Measurements from ENCODE around the gene MITF. TPM values are rescaled to one million over a fixed set of nuclear protein-coding genes. Genes with fewer than 3 reads are reported as not detected.

MITF gene
- polyA plus RNA-seq, 4 donors, result 0.22 to 2.2 (median 1.6) TPM

- no peak for DNase-seq
- WGBS, 3 donors, result 85 to 90% (median 90%) methylated on average over 5 of the region's 5 CpGs
- no peak for FAIRE-seq
- no peak overlapping the region for H3K4me3 ChIP-seq (ENCODE audit: low read depth in 1 of 3, low read length in 3 of 3)
- no peaks in the 10 kb centered on the region for H3K27me3 ChIP-seq (ENCODE audit: control insufficient read depth in 3 of 3, insufficient read depth in 3 of 3, low read length in 3 of 3)
- H3K36me3 ChIP-seq (ENCODE audit: control insufficient read depth in 3 of 3, insufficient read depth in 2 of 3, low read depth in 1 of 3, low read length in 3 of 3), result no peaks in the 10 kb centered on the region
- H3K9me3 ChIP-seq (ENCODE audit: control insufficient read depth in 2 of 2, insufficient read depth in 1 of 2, low read depth in 1 of 2, low read length in 1 of 2), result peaks cover 0 to 2% of the 10 kb centered on the region in 2 donors
- no peaks in the 10 kb centered on the region for H3K4me1 ChIP-seq (ENCODE audit: control insufficient read depth in 3 of 3, insufficient read depth in 2 of 3, low read depth in 1 of 3, low read length in 2 of 3)
- H3K27ac ChIP-seq (ENCODE audit: low read depth in 1 of 3, low read length in 2 of 3), result no peak overlapping the region
Measured at GRCh38 chr3:69777582-69777967, 38.3 kb downstream of the MITF start.

DNA sequence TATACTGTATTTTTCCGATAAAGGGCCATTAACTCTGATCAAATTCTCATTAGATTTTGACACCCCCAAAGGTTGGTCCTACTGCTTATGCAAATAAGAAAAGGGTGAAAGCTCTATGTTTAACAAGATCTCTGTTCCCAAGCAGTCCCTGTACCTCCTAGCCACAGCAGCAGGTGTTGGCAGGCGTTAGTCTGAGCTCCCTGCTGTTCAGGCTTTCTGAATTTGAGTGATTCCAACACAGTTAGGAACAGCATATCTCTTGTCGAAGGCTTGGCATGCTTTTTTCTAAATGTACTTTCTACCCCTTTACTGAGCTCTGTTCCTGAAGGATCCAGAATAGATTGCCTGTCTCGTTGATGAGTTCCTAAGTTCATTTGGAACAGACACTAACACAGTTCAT, 42.3 kb downstream of the MITF start:
- 55 to 76% (median 60%) methylated on average over 4 of the region's 4 CpGs for WGBS, 3 donors
- Histone ChIP-seq H3K4me3 (ENCODE audit: low read depth in 1 of 3, low read length in 3 of 3) (no peak overlapping the region), H3K4me1 (ENCODE audit: control insufficient read depth in 3 of 3, insufficient read depth in 2 of 3, low read depth in 1 of 3, low read length in 2 of 3) (no peaks in the 10 kb centered on the region), H3K27ac (ENCODE audit: low read depth in 1 of 3, low read length in 2 of 3) (no peak overlapping the region), H3K9me3 (ENCODE audit: control insufficient read depth in 2 of 2, insufficient read depth in 1 of 2, low read depth in 1 of 2, low read length in 1 of 2) (no peaks in the 10 kb centered on the region), H3K36me3 (ENCODE audit: control insufficient read depth in 3 of 3, insufficient read depth in 2 of 3, low read depth in 1 of 3, low read length in 3 of 3) (no peaks in the 10 kb centered on the region), H3K27me3 (ENCODE audit: control insufficient read depth in 3 of 3, insufficient read depth in 3 of 3, low read length in 3 of 3) (no peaks in the 10 kb centered on the region)
- no peak for DNase-seq
- no peak for FAIRE-seq

DNA sequence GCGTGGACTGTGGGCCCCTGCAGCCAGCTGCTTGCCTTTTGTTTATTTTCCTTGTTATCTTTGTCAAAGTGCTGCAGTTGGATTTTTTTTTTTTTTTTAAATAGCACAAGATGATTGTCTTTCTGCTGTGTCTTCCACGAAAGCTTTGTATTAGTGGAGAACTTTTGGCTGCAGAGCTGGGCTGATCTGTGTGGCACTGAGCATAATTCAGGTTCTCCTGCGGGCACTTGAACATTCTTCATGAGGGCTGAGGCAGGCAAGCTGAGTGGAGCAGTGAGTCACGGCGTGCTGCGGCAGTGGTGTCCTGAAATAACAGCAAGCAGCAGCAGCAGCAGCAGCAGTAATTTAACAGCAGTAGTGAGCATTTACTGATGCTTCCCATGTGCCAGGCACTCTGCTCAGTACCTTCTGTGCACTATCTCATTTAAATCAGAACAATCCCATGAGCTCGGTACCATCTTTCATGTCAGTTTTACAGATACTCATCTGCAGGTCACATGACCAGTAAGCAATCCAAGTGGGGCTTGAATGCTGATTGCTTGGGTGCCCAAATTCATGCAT, 45.8 kb downstream of the MITF start:
- 44 to 52% (median 49%) methylated on average over 7 of the region's 7 CpGs for WGBS, 3 donors
- Histone ChIP-seq H3K9me3 (ENCODE audit: control insufficient read depth in 2 of 2, insufficient read depth in 1 of 2, low read depth in 1 of 2, low read length in 1 of 2) (no peaks in the 10 kb centered on the region), H3K27me3 (ENCODE audit: control insufficient read depth in 3 of 3, insufficient read depth in 3 of 3, low read length in 3 of 3) (no peaks in the 10 kb centered on the region), H3K36me3 (ENCODE audit: control insufficient read depth in 3 of 3, insufficient read depth in 2 of 3, low read depth in 1 of 3, low read length in 3 of 3) (no peaks in the 10 kb centered on the region), H3K27ac (ENCODE audit: low read depth in 1 of 3, low read length in 2 of 3) (no peak overlapping the region), H3K4me3 (ENCODE audit: low read depth in 1 of 3, low read length in 3 of 3) (no peak overlapping the region), H3K4me1 (ENCODE audit: control insufficient read depth in 3 of 3, insufficient read depth in 2 of 3, low read depth in 1 of 3, low read length in 2 of 3) (peaks cover 0 to 2% (median 0%) of the 10 kb centered on the region in 3 donors)
- DNase-seq (no peak), FAIRE-seq (no peak)

DNA sequence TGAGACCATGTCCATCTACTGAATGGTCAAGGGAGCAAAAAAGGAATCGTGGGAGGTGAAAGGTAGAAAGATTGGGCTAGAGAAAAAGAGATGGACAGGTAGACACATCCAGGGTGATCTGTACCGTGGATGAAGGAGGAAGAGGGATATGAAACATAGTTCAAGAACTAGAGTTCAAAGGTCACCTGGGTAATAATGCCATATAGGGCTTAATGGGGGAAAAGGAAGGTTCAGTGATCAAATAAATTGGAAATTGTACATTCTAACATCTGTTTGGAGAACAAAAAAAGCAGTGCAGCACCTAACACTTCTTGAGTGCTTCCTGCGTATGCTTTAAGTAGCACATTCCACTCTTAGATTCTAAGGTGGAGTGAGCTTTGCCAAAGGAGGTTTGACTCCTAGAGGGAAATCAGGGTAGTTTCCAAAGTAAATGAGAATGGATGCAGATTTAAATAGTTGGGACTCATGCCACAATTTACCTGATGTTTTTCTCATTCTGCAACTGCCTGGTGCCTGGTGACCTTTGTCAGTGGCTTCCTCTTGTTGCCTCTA, 46.6 kb downstream of the MITF start:
- Histone ChIP-seq H3K4me3 (ENCODE audit: low read depth in 1 of 3, low read length in 3 of 3) (no peak overlapping the region), H3K27ac (ENCODE audit: low read depth in 1 of 3, low read length in 2 of 3) (no peak overlapping the region), H3K9me3 (ENCODE audit: control insufficient read depth in 2 of 2, insufficient read depth in 1 of 2, low read depth in 1 of 2, low read length in 1 of 2) (no peaks in the 10 kb centered on the region), H3K27me3 (ENCODE audit: control insufficient read depth in 3 of 3, insufficient read depth in 3 of 3, low read length in 3 of 3) (no peaks in the 10 kb centered on the region), H3K4me1 (ENCODE audit: control insufficient read depth in 3 of 3, insufficient read depth in 2 of 3, low read depth in 1 of 3, low read length in 2 of 3) (peaks cover 0 to 2% (median 0%) of the 10 kb centered on the region in 3 donors), H3K36me3 (ENCODE audit: control insufficient read depth in 3 of 3, insufficient read depth in 2 of 3, low read depth in 1 of 3, low read length in 3 of 3) (no peaks in the 10 kb centered on the region)
- no peak for FAIRE-seq
- 68 to 82% (median 71%) methylated on average over 3 of the region's 3 CpGs for WGBS, 3 donors
- DNase-seq, result no peak

DNA sequence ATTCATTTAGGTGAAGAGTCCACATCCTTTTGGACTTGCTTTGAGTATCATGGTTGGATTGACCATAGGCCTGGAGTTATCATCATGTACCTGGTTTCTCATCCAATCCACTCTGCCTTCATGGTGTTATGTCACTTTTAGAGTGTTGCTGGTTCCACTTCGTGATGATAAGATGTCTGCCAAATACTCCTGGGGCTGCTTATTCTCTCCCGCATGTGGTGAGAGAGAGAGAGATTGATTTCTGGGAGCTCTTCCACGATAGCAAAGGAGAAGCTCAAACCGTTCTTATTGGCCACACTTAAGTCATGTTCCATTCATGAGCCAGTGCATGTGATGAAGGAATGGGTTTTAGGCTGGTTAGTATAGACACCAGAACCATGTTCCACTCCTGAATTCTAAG, 47.6 kb downstream of the MITF start:
- H3K27me3 ChIP-seq (ENCODE audit: control insufficient read depth in 3 of 3, insufficient read depth in 3 of 3, low read length in 3 of 3), result no peaks in the 10 kb centered on the region
- peaks cover 0 to 2% (median 0%) of the 10 kb centered on the region in 3 donors for H3K4me1 ChIP-seq (ENCODE audit: control insufficient read depth in 3 of 3, insufficient read depth in 2 of 3, low read depth in 1 of 3, low read length in 2 of 3)
- 79 to 82% (median 80%) methylated on average over 4 of the region's 4 CpGs for WGBS, 3 donors
- H3K9me3 ChIP-seq (ENCODE audit: control insufficient read depth in 2 of 2, insufficient read depth in 1 of 2, low read depth in 1 of 2, low read length in 1 of 2), result no peaks in the 10 kb centered on the region
- H3K4me3 ChIP-seq (ENCODE audit: low read depth in 1 of 3, low read length in 3 of 3), result no peak overlapping the region
- FAIRE-seq (no peak), DNase-seq (no peak)
- no peak overlapping the region for H3K27ac ChIP-seq (ENCODE audit: low read depth in 1 of 3, low read length in 2 of 3)
- no peaks in the 10 kb centered on the region for H3K36me3 ChIP-seq (ENCODE audit: control insufficient read depth in 3 of 3, insufficient read depth in 2 of 3, low read depth in 1 of 3, low read length in 3 of 3)

DNA sequence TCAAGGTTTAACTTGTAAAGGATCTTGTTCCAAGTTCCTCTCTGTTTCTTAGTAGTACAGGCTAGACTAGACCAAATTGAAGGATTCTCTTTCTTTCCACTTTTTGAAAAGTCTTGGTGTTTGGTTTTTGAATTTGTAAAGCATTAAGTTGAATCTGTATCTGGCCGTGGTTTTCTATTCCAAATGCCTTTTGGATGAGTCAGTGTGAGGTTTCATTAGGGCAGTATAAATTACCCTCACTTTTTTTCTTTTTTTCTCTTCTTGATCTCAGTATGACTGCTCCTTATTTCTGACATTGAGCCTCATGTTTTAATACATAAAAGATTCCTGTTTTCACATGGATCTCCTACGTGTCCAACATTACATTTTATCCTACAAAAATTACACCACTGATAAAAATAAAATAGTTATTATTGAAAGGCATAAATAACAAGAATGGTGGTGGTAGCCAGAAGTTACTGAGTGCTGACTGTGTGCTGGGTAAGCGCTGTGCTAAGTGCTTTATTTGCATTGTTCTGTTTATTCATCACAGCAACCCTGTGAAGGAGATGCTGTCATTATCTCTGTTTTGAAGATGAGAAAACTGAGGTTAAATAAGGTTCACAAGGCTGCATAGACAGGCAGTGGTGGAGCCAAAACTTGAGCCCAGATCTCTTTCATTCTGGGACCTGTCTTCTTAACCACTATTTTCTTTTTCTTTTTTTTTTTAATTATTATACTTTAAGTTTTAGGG, 48.3 kb downstream of the MITF start:
- no peak overlapping the region for H3K4me3 ChIP-seq (ENCODE audit: low read depth in 1 of 3, low read length in 3 of 3)
- no peaks in the 10 kb centered on the region for H3K9me3 ChIP-seq (ENCODE audit: control insufficient read depth in 2 of 2, insufficient read depth in 1 of 2, low read depth in 1 of 2, low read length in 1 of 2)
- H3K27ac ChIP-seq (ENCODE audit: low read depth in 1 of 3, low read length in 2 of 3), result no peak overlapping the region
- WGBS, 3 donors, result 37 to 48% (median 40%) methylated on average over 3 of the region's 3 CpGs
- H3K4me1 ChIP-seq (ENCODE audit: control insufficient read depth in 3 of 3, insufficient read depth in 2 of 3, low read depth in 1 of 3, low read length in 2 of 3), result peaks cover 0 to 2% (median 0%) of the 10 kb centered on the region in 3 donors
- H3K27me3 ChIP-seq (ENCODE audit: control insufficient read depth in 3 of 3, insufficient read depth in 3 of 3, low read length in 3 of 3), result no peaks in the 10 kb centered on the region
- DNase-seq, result no peak
- no peak for FAIRE-seq
- no peaks in the 10 kb centered on the region for H3K36me3 ChIP-seq (ENCODE audit: control insufficient read depth in 3 of 3, insufficient read depth in 2 of 3, low read depth in 1 of 3, low read length in 3 of 3)

GRCh38 chr3:69791106-69791505, 51.8 kb downstream of the MITF start:
- no peak for FAIRE-seq
- DNase-seq, result no peak

DNA sequence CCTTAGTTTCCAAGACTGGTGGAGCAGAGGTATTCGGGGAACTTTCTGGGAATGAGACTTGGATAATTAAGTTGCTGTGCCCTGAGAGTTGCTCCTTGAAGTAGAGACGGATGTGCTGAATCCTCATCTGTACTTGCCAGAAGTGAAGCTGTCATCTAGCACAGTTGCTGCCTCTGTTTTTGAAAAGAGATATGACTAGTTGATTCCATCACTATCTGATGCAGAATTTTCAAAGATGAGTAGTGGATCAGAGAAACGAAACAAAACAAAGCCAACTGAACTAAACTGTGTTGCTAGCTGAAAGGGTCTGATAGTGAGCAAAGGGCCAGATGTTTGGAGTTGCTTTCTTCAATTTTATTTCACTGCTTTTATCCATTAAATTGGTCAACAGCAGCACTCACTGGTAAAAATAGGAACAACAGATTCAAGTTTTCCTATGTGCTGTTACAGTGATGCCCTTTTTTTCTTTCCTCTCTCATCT, 52.7 kb downstream of the MITF start:
- no peak overlapping the region for H3K4me3 ChIP-seq (ENCODE audit: low read depth in 1 of 3, low read length in 3 of 3)
- no peaks in the 10 kb centered on the region for H3K27me3 ChIP-seq (ENCODE audit: control insufficient read depth in 3 of 3, insufficient read depth in 3 of 3, low read length in 3 of 3)
- no peaks in the 10 kb centered on the region for H3K9me3 ChIP-seq (ENCODE audit: control insufficient read depth in 2 of 2, insufficient read depth in 1 of 2, low read depth in 1 of 2, low read length in 1 of 2)
- 37 to 52% (median 47%) methylated on average over 3 of the region's 3 CpGs for WGBS, 3 donors
- H3K4me1 ChIP-seq (ENCODE audit: control insufficient read depth in 3 of 3, insufficient read depth in 2 of 3, low read depth in 1 of 3, low read length in 2 of 3), result peaks cover 0 to 2% (median 0%) of the 10 kb centered on the region in 3 donors
- H3K36me3 ChIP-seq (ENCODE audit: control insufficient read depth in 3 of 3, insufficient read depth in 2 of 3, low read depth in 1 of 3, low read length in 3 of 3), result no peaks in the 10 kb centered on the region
- peak in 1 of 2 donors; percentile 5 for DNase-seq
- no peak overlapping the region for H3K27ac ChIP-seq (ENCODE audit: low read depth in 1 of 3, low read length in 2 of 3)
- no peak for FAIRE-seq

More at GRCh38 chr3:69791106-69791505, 51.8 kb downstream of the MITF start:
- H3K4me1 ChIP-seq (ENCODE audit: control insufficient read depth in 3 of 3, insufficient read depth in 2 of 3, low read depth in 1 of 3, low read length in 2 of 3), result peaks cover 0 to 2% (median 0%) of the 10 kb centered on the region in 3 donors
- no peaks in the 10 kb centered on the region for H3K9me3 ChIP-seq (ENCODE audit: control insufficient read depth in 2 of 2, insufficient read depth in 1 of 2, low read depth in 1 of 2, low read length in 1 of 2)
- H3K27me3 ChIP-seq (ENCODE audit: control insufficient read depth in 3 of 3, insufficient read depth in 3 of 3, low read length in 3 of 3), result no peaks in the 10 kb centered on the region
- no peak overlapping the region for H3K27ac ChIP-seq (ENCODE audit: low read depth in 1 of 3, low read length in 2 of 3)
- WGBS, 3 donors, result 49 to 77% (median 67%) methylated on average over 6 of the region's 6 CpGs
- H3K36me3 ChIP-seq (ENCODE audit: control insufficient read depth in 3 of 3, insufficient read depth in 2 of 3, low read depth in 1 of 3, low read length in 3 of 3), result no peaks in the 10 kb centered on the region
- H3K4me3 ChIP-seq (ENCODE audit: low read depth in 1 of 3, low read length in 3 of 3), result no peak overlapping the region
